Gastroesophageal sphincter (tissue), 3 donors: Measurements from ENCODE around the gene HLA-F.

Experiments used
- POLR2AphosphoS5 ChIP-seq: sonication (generic); formaldehyde crosslinking; IDR thresholded peaks from one replicate; pipeline ENCODE4 v1.6.1; 2017; ENCODE audit warnings: antibody characterized with exemption
- TF ChIP-seq, protein P1 (sequence below), 4 experiments: fragments of 200-600 bp in 2 of 4; fragments of 450-650 bp in 2 of 4; sonication (generic) in 1 of 4; IDR thresholded peaks; one replicate each; pipeline ENCODE4 v1.5.1; 2017 to 2019; ENCODE audit warnings: antibody characterized with exemption in 4 of 4, mild to moderate bottlenecking in 2 of 4, moderate library complexity in 2 of 4

DNA sequence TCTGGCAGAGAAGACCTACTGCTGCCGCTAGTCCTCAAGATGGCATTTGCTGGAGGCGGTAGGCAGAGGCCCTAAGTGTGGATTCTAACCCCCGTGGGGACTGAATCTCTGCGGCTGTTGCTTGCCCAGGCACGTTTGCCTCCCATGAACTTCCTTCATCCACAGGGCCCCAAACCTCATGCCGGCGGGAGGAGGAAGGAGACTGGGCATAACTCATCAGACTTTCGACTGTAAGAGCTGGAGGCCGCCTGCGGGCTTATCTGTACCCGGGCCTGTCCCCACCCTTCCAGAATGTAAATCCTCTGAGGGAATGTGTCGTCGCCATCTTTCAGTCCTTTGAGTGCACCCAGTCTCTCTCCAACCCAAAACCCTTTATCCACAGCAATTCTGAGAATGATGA lies 43.3 kb upstream of the HLA-F start:
- no peak for TF ChIP-seq POLR2AphosphoS5
- TF ChIP-seq, protein P1, sequence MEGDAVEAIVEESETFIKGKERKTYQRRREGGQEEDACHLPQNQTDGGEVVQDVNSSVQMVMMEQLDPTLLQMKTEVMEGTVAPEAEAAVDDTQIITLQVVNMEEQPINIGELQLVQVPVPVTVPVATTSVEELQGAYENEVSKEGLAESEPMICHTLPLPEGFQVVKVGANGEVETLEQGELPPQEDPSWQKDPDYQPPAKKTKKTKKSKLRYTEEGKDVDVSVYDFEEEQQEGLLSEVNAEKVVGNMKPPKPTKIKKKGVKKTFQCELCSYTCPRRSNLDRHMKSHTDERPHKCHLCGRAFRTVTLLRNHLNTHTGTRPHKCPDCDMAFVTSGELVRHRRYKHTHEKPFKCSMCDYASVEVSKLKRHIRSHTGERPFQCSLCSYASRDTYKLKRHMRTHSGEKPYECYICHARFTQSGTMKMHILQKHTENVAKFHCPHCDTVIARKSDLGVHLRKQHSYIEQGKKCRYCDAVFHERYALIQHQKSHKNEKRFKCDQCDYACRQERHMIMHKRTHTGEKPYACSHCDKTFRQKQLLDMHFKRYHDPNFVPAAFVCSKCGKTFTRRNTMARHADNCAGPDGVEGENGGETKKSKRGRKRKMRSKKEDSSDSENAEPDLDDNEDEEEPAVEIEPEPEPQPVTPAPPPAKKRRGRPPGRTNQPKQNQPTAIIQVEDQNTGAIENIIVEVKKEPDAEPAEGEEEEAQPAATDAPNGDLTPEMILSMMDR (IDR thresholded peaks at IDR 0.05) = no peak
